Activated CD8-positive, alpha-beta T cell treated with anti-CD3 and anti-CD28 coated beads, Interleukin-2, amount 10 ng/mL, durations not matched to agents 7 days and 5 days (primary cell): ENCODE data around the gene SREK1. TPM values are rescaled to one million over a fixed set of nuclear protein-coding genes. Genes with fewer than 3 reads are reported as not detected.

Experiments
- ATAC-seq: fragments of 150-1000 bp; cut with Tn5 transposase; one replicate; pipeline ENCODE4 v1.10.0; 2021; ENCODE audit warnings: moderate library complexity
- CTCF ChIA-PET: fragments of 350-600 bp; sonication (Branson Sonifier 250); formaldehyde crosslinking; loops from one replicate; lab custom pipeline; 2021; ENCODE audit warnings: antibody characterized with exemption; lab: Charles Lee
- POLR2A ChIA-PET: fragments of 350-600 bp; sonication (Branson Sonifier 250); formaldehyde crosslinking; loops from one replicate; lab custom pipeline; 2021; ENCODE audit warnings: antibody characterized with exemption; lab: Charles Lee
- DNase-seq: peaks from one replicate; pipeline ENCODE4 v3.0.0-alpha.2; 2020
- H3K27ac Mint-ChIP-seq: one replicate; pipeline ENCODE4 v1.8.0; 2021; ENCODE audit warnings: mild to moderate bottlenecking, mixed read lengths
- H3K27me3 Mint-ChIP-seq: one replicate; pipeline ENCODE4 v1.8.0; 2021; ENCODE audit warnings: low read depth, mixed read lengths
- H3K36me3 Mint-ChIP-seq: one replicate; pipeline ENCODE4 v1.8.0; 2021; ENCODE audit warnings: low read depth, mixed read lengths
- H3K4me1 Mint-ChIP-seq: one replicate; pipeline ENCODE4 v1.8.0; 2021; ENCODE audit warnings: low read depth, mixed read lengths
- H3K4me3 Mint-ChIP-seq: one replicate; pipeline ENCODE4 v1.8.0; 2021; ENCODE audit warnings: mild to moderate bottlenecking, mixed read lengths
- H3K9me3 Mint-ChIP-seq: one replicate; pipeline ENCODE4 v1.8.0; 2022; ENCODE audit warnings: mixed read lengths; ENCODE audit not compliant: insufficient read depth
- total RNA-seq, 2 experiments: library from RNA; stranded (reverse); gene quantifications; one replicate each; pipeline ENCODE4 v1.2.3, GENCODE V29; 2021

The SREK1 gene
- total RNA-seq, 2 experiments from 2014 or later: 62.3 TPM

GRCh38 chr5:66224773-66225553 is 80.9 kb downstream of the SREK1 start:
- peaks cover 3% of the 10 kb centered on the region for H3K27me3 Mint-ChIP-seq
- no peaks in the 10 kb centered on the region for H3K9me3 Mint-ChIP-seq
- POLR2A ChIA-PET: no interaction called here
- no peak overlapping the region for H3K27ac Mint-ChIP-seq
- H3K4me3 Mint-ChIP-seq: no peak overlapping the region
- no peak for ATAC-seq
- CTCF ChIA-PET: interaction anchor here (0.7 kb wide), 1 partner anchor 609 kb away, joined by 3 read pairs; no protein-coding TSS in a partner anchor
- DNase-seq: no peak
- H3K36me3 Mint-ChIP-seq: no peaks in the 10 kb centered on the region
- H3K4me1 Mint-ChIP-seq: no peaks in the 10 kb centered on the region

DNA sequence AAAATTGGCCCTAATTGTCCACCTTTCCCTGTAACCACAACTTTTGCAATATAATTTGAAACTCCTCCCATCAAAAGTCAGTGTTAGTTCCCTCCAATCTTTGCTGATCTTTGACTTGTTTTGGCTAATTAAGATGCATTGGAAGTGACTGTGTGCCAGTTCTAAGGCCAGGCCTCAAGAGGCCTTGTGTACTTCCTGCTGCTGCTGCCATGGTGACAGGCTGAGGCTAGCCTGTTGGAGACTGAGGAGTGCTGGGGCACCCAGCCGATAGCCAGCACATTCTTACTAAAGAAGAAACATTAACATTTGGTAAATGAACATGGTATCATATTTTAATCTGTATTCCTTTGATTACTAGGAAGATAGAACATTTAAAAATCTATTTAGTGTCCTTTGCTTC is 86.5 kb downstream of the SREK1 start:
- Mint-ChIP-seq H3K27ac (no peak overlapping the region), H3K4me3 (no peak overlapping the region), H3K36me3 (no peaks in the 10 kb centered on the region), H3K4me1 (no peaks in the 10 kb centered on the region), H3K27me3 (no peaks in the 10 kb centered on the region), H3K9me3 (no peaks in the 10 kb centered on the region)
- DNase-seq: no peak
- ATAC-seq: no peak
- POLR2A ChIA-PET: no interaction called here
- CTCF ChIA-PET: no interaction called here

DNA sequence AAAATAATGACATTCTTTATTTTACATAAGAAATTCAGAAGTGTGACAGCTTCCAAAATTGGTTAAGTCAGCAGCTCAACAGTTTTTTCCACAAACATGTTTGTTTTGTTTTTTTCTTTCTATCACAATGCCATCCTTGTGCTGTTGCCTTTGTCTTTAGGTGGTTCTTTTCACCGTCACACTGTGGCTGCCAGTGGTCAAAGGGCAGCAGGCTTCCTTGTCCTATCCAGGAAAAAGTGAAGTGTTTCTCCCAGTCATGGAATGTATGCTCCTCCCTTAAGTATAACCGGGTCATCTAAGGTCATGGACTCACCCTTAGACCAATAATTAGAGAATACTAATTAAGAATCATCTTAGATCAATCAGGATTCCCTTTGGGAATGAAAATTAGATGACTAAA is 87.4 kb downstream of the SREK1 start:
- no peak overlapping the region for H3K27ac Mint-ChIP-seq
- ATAC-seq (no peak), DNase-seq (no peak)
- H3K27me3 Mint-ChIP-seq: no peaks in the 10 kb centered on the region
- POLR2A ChIA-PET: no interaction called here
- no peaks in the 10 kb centered on the region for H3K4me1 Mint-ChIP-seq
- no peaks in the 10 kb centered on the region for H3K9me3 Mint-ChIP-seq
- CTCF ChIA-PET: interaction anchor here (0.6 kb wide), 1 partner anchor 921 kb away, joined by 3 read pairs; no protein-coding TSS in a partner anchor
- H3K4me3 Mint-ChIP-seq: no peak overlapping the region
- no peaks in the 10 kb centered on the region for H3K36me3 Mint-ChIP-seq

GRCh38 chr5:66232275-66232674 is 88.2 kb downstream of the SREK1 start:
- H3K9me3 Mint-ChIP-seq: no peaks in the 10 kb centered on the region

DNA sequence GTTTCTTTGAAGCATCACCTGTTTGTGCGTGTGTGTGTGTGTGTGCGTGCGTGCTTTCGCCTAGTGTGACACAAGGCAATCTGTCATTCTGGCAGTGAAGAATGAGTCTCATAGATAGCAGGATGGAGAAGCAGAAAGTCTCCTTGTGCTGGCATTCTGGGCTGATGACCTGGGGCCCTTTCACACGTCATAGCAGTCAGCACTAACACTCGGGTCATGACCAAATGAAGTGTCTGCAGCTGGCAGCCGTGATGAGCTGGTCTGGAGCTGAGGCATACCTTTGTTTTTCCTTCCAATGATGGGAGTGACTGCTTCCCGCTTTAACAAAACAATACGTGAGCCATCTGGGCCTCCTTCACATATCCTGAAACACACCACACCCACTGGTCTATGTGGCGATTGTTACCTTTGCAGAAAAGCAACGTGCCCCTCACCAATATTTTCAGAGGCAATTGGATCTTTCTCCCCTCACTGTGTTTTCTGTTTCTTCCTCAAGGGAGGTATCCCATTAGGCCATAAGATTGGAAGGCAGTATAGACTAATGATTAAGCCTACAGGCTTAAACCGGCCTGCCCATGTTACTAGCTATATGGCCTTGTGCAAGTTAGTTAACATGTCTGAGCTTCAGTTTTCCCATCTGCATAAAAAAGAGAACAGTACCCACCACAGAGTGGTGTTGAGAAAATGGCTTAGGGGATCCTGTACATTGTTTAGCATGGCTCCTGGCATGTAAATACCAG is 88.8 kb downstream of the SREK1 start:
- CTCF ChIA-PET: no interaction called here

More at GRCh38 chr5:66232275-66232674, 88.2 kb downstream of the SREK1 start:
- H3K27me3 Mint-ChIP-seq: no peaks in the 10 kb centered on the region
- DNase-seq (no peak), ATAC-seq (no peak)
- H3K27ac Mint-ChIP-seq: no peak overlapping the region
- H3K4me3 Mint-ChIP-seq: no peak overlapping the region
- POLR2A ChIA-PET: no interaction called here
- CTCF ChIA-PET: interaction anchor here (0.6 kb wide), 1 partner anchor 920 kb away, joined by 3 read pairs; no protein-coding TSS in a partner anchor
- no peaks in the 10 kb centered on the region for H3K4me1 Mint-ChIP-seq
- H3K36me3 Mint-ChIP-seq: no peaks in the 10 kb centered on the region

More for the DNA sequence above, 88.8 kb downstream of the SREK1 start:
- DNase-seq (no peak), ATAC-seq (no peak)
- H3K4me3 Mint-ChIP-seq: no peak overlapping the region
- no peak overlapping the region for H3K27ac Mint-ChIP-seq
- H3K36me3 Mint-ChIP-seq: no peaks in the 10 kb centered on the region
- no peaks in the 10 kb centered on the region for H3K9me3 Mint-ChIP-seq
- no peaks in the 10 kb centered on the region for H3K4me1 Mint-ChIP-seq
- POLR2A ChIA-PET: no interaction called here
- H3K27me3 Mint-ChIP-seq: no peaks in the 10 kb centered on the region

Other genes starting within 250 kb of the SREK1 start
- gene ERBIN, start 217.7 kb upstream of the SREK1 start, total RNA-seq: 10 to 100 TPM; 44.8 to 46.9 TPM